A673 (cell line): ENCODE measurements around the gene CARS1.

Experiments
- CTCF ChIP-seq: fragments of 300-800, 200-600 bp; sonication (generic); conservative IDR thresholded peaks from 2 replicates; pipeline ENCODE4 v1.5.1; 2017; ENCODE audit warnings: low read depth, mild to moderate bottlenecking, antibody characterized with exemption, low read length, moderate library complexity, mixed read lengths
- EZH2 ChIP-seq: fragments of 200-600 bp; sonication (generic); IDR thresholded peaks from 2 replicates; pipeline ENCODE4 v1.6.1; 2017; ENCODE audit warnings: borderline replicate concordance, low read depth, mild to moderate bottlenecking, mixed read lengths, antibody characterized with exemption, low read length; ENCODE audit not compliant: poor library complexity, severe bottlenecking

GRCh38 chr11:3089236-3090061 lies 32.2 kb upstream of the CARS1 start:
- TF ChIP-seq CTCF (no peak), EZH2 (no peak)
